K562 (cell line): Measurements from ENCODE around the gene SLC25A48.

Experiments
- POLR2A ChIP-seq: fragments of 450-650 bp; conservative IDR thresholded peaks from 2 replicates; pipeline ENCODE4 v1.6.1; 2016
- TF ChIP-seq, protein P1 (sequence below), 3 experiments: IDR thresholded peaks in 2 of 3; conservative IDR thresholded peaks in 1 of 3; 2 replicates each; pipeline ENCODE4 v1.5.1; 2011 to 2012; ENCODE audit warnings: low read length in 3 of 3, mild to moderate bottlenecking in 3 of 3, control low read depth in 2 of 3, improper control_type of control experiment in 1 of 3, inconsistent platforms in 1 of 3, low read depth in 1 of 3, mixed read lengths in 1 of 3, moderate library complexity in 1 of 3; ENCODE audit not compliant: insufficient read depth in 2 of 3

- TF ChIP-seq POLR2A, result no peak
- TF ChIP-seq, protein P1, sequence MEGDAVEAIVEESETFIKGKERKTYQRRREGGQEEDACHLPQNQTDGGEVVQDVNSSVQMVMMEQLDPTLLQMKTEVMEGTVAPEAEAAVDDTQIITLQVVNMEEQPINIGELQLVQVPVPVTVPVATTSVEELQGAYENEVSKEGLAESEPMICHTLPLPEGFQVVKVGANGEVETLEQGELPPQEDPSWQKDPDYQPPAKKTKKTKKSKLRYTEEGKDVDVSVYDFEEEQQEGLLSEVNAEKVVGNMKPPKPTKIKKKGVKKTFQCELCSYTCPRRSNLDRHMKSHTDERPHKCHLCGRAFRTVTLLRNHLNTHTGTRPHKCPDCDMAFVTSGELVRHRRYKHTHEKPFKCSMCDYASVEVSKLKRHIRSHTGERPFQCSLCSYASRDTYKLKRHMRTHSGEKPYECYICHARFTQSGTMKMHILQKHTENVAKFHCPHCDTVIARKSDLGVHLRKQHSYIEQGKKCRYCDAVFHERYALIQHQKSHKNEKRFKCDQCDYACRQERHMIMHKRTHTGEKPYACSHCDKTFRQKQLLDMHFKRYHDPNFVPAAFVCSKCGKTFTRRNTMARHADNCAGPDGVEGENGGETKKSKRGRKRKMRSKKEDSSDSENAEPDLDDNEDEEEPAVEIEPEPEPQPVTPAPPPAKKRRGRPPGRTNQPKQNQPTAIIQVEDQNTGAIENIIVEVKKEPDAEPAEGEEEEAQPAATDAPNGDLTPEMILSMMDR (IDR thresholded peaks at IDR 0.05 in 2 of 3, conservative IDR thresholded peaks at IDR 0.05 in 1 of 3; ENCODE audit: insufficient read depth in 2 of 3, low read depth in 1 of 3, low read length in 3 of 3), result no peak
Observed at GRCh38 chr5:135823881-135824280, 10.6 kb upstream of the SLC25A48 start.
